ENCODE measurements around the gene PGAP1. TPM values are rescaled to one million over a fixed set of nuclear protein-coding genes. Genes with fewer than 3 reads are reported as not detected.

Gene PGAP1
- total and polyA plus RNA-seq, 10 of the 15 experiments (the other 5 are each of a cell fraction or from before 2014, with no cell fraction given) = 0.75 to 4.7 (median 3.0) TPM

GRCh38 chr2:196836440-196836839 is 90.1 kb downstream of the PGAP1 start:
- no peak for ATAC-seq

GRCh38 chr2:196830701-196831100 is 95.8 kb downstream of the PGAP1 start:
- BruUV-seq (replicated peaks) = no TSS peak
- Histone ChIP-seq H3K4me1 (ENCODE audit: control insufficient read depth, insufficient read depth, low read length) (no peaks in the 10 kb centered on the region), H2AFZ (ENCODE audit: control insufficient read depth, low read depth, low read length) (no peak overlapping the region), H3K4me2 (ENCODE audit: control insufficient read depth, insufficient read depth) (no peak overlapping the region), H3K27me3 (replicated peaks in 1 of 2; ENCODE audit: control insufficient read depth in 2 of 2, insufficient read depth in 2 of 2, low read length in 1 of 2) (no peaks in the 10 kb centered on the region), H3K79me2 (ENCODE audit: control insufficient read depth, insufficient read depth, low read length) (no peaks in the 10 kb centered on the region), H3K27ac (ENCODE audit: control insufficient read depth, insufficient read depth) (no peak overlapping the region), H3K36me3 (ENCODE audit: control insufficient read depth in 2 of 2, insufficient read depth in 2 of 2, low read length in 1 of 2) (no peaks in the 10 kb centered on the region), H3K9me3 (replicated peaks; ENCODE audit: control insufficient read depth, insufficient read depth, low read length) (no peaks in the 10 kb centered on the region), H3K4me3 (no peak overlapping the region), H3K9ac (ENCODE audit: control insufficient read depth, insufficient read depth, low read length) (no peak overlapping the region), H4K20me1 (ENCODE audit: control insufficient read depth, insufficient read depth) (no peaks in the 10 kb centered on the region)
- ChIA-PET CTCF (no interaction called here), SMC1A (ENCODE audit: uncharacterized antibody, unreplicated experiment) (no interaction called here), POLR2A (no interaction called here), RAD21 (ENCODE audit: unreplicated experiment) (interaction anchor here (0.6 kb wide), 1 partner anchor 545 kb away, joined by 3 read pairs; no protein-coding TSS in a partner anchor)
- 92% methylated on average over 1 of the region's 1 CpG for WGBS (ENCODE audit: insufficient coverage, insufficient replicate concordance, low lambda C conversion rate, missing lambda C conversion rate)
- DNase-seq (ENCODE audit: low read depth, low spot score) (no peak), FAIRE-seq (no peak), ATAC-seq (no peak)
- intact Hi-C loops (cut with micrococcal nuclease; ENCODE audit: unreplicated experiment) (no loop called here), in situ Hi-C loops (cut with MboI) (no loop called here)
- TF ChIP-seq ZNF217 (IDR thresholded peaks at IDR 0.05) (no peak), ATF7 (IDR thresholded peaks at IDR 0.05; ENCODE audit: low read depth) (no peak), BCL11A (IDR thresholded peaks at IDR 0.05; ENCODE audit: low read depth, low read length) (no peak), PKNOX1 (IDR thresholded peaks at IDR 0.05) (no peak), ZBTB11 (CRISPR knock-in tag; IDR thresholded peaks at IDR 0.05) (no peak), FOS (IDR thresholded peaks at IDR 0.05; ENCODE audit: borderline replicate concordance, extremely low read depth, insufficient read length) (no peak)

More at GRCh38 chr2:196836440-196836839, 90.1 kb downstream of the PGAP1 start:
- FAIRE-seq (no peak), DNase-seq (ENCODE audit: low read depth, low spot score) (no peak)
- no peak overlapping the region for H3K4me3 ChIP-seq
- H3K9me3 ChIP-seq (replicated peaks; ENCODE audit: control insufficient read depth, insufficient read depth, low read length) = no peaks in the 10 kb centered on the region
- H3K27ac ChIP-seq (ENCODE audit: control insufficient read depth, insufficient read depth) = no peak overlapping the region
- H3K36me3 ChIP-seq (ENCODE audit: control insufficient read depth in 2 of 2, insufficient read depth in 2 of 2, low read length in 1 of 2) = no peaks in the 10 kb centered on the region; a peak in 1 of 4 replicates
- TF ChIP-seq ESRRA (IDR thresholded peaks at IDR 0.05; ENCODE audit: low read length) = no peak
- no peak for TF ChIP-seq ZNF622 (IDR thresholded peaks at IDR 0.05)
- no peak for TF ChIP-seq RCOR1 (conservative IDR thresholded peaks at IDR 0.05; ENCODE audit: low read depth, low read length)
- TF ChIP-seq CHD1 (IDR thresholded peaks at IDR 0.05; ENCODE audit: low read depth, low read length) = no peak
- TF ChIP-seq NR2C2 (IDR thresholded peaks at IDR 0.05; ENCODE audit: borderline replicate concordance, control insufficient read depth, insufficient read length, low read depth) = no peak
- TF ChIP-seq MLLT1 (IDR thresholded peaks at IDR 0.05) = no peak
- TF ChIP-seq MXI1 (IDR thresholded peaks at IDR 0.05; ENCODE audit: low read depth, low read length) = no peak
- TF ChIP-seq SPI1 (IDR thresholded peaks at IDR 0.05; ENCODE audit: borderline replicate concordance, insufficient read depth, low read depth, low read length) = no peak
- SMC1A ChIA-PET (ENCODE audit: uncharacterized antibody, unreplicated experiment) = interaction anchor here (1.4 kb wide), 1 partner anchor 9 kb away, joined by 3 read pairs; no protein-coding TSS in a partner anchor
- H3K79me2 ChIP-seq (ENCODE audit: control insufficient read depth, insufficient read depth, low read length) = no peaks in the 10 kb centered on the region
- no peak overlapping the region for H3K4me2 ChIP-seq (ENCODE audit: control insufficient read depth, insufficient read depth)
- intact Hi-C loops (cut with micrococcal nuclease; ENCODE audit: unreplicated experiment) (no loop called here), in situ Hi-C loops (cut with MboI) (no loop called here)
- POLR2A ChIA-PET = no interaction called here
- BruUV-seq (replicated peaks) = no TSS peak
- no peaks in the 10 kb centered on the region for H4K20me1 ChIP-seq (ENCODE audit: control insufficient read depth, insufficient read depth)
- H3K4me1 ChIP-seq (ENCODE audit: control insufficient read depth, insufficient read depth, low read length) = no peaks in the 10 kb centered on the region
- no peak overlapping the region for H2AFZ ChIP-seq (ENCODE audit: control insufficient read depth, low read depth, low read length)
- H3K27me3 ChIP-seq (replicated peaks in 1 of 2; ENCODE audit: control insufficient read depth in 2 of 2, insufficient read depth in 2 of 2, low read length in 1 of 2) = no peaks in the 10 kb centered on the region
- CTCF ChIA-PET = interaction anchor here (1.0 kb wide), 1 partner anchor 9 kb away, joined by 5 read pairs; no protein-coding TSS in a partner anchor
- H3K9ac ChIP-seq (ENCODE audit: control insufficient read depth, insufficient read depth, low read length) = no peak overlapping the region
- RAD21 ChIA-PET (ENCODE audit: unreplicated experiment) = interaction anchor here (0.6 kb wide), 1 partner anchor 121 kb away, joined by 3 read pairs; no protein-coding TSS in a partner anchor

Data from GM12878 (cell line).